Heart left ventricle (tissue), 13 donors: ENCODE measurements around the gene C14orf180.

ENCODE experiments used
- POLR2A ChIP-seq, 2 donors: fragments of 450-650 bp; IDR thresholded peaks; one replicate each; pipeline ENCODE4 v1.6.1; 2017; ENCODE audit warnings: antibody characterized with exemption in 2 of 2, mild to moderate bottlenecking in 2 of 2, moderate library complexity in 2 of 2
- TF ChIP-seq, protein P1 (sequence below), 12 donors: fragments of 200-600 bp; sonication (generic) in 4 of 12; IDR thresholded peaks; one replicate each; pipeline versions ENCODE4 v1.5.0 to v1.8.0; 2018 to 2022; ENCODE audit warnings: antibody characterized with exemption in 12 of 12, mild to moderate bottlenecking in 5 of 12
- donor health status: ischemic (EF 13 %, LVEDD 7.1; RV severe dilation, severe dysfunction).
- donor health status: DM: no; HTN: yes; CAD: no.
- donor health status: DM: no; HTN: no; CAD: no.
- donor health status: ischemic (EF 25% LVEDD 6.9; RV normal size, moderate dysfunction).
- donor health status: ischemic (EF 25% LVEDD 5.7; RV mildly dilated, moderate dysfunction).
- donor health status: ischemic (EF 35%, LVEDD 5.7; RV mildly dilated, moderate dysfunction).
- donor health status: nonischemic (EF 11% LVEDD 7.7; RV severe dilation, severe dysfunction).
- donor health status: DM: yes; HTN: yes; CAD: no.
- donor health status: PGD.
- donor health status: ischemic (EF 29% LVEDD 5.4; RV normal size, mild dysfunction).
- donor health status: nonischemic (EF 23%, LVEDD 6.1; RV moderate dilation, normal function).

DNA sequence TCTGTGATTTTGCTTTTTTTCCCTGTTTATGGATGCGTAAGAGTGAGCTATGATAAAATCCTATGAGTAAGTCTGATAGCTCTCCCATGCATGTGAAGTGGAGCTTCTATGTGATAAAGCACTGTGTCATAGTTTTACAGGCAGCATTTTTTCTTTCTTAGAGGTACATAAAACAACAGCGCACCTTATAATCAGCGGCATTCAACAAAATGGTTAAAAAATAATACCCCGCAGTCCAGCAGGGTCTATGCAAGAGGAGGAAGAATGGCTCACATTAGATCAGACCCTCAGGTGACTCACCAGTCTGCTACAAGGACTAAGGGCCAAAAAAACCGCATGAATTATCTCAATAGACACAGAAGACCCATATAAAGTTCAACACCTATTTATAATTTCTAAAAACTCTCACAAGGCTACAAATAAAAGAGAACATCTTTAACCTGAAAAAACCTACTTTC lies 58.0 kb downstream of the C14orf180 start:
- TF ChIP-seq, protein P1, sequence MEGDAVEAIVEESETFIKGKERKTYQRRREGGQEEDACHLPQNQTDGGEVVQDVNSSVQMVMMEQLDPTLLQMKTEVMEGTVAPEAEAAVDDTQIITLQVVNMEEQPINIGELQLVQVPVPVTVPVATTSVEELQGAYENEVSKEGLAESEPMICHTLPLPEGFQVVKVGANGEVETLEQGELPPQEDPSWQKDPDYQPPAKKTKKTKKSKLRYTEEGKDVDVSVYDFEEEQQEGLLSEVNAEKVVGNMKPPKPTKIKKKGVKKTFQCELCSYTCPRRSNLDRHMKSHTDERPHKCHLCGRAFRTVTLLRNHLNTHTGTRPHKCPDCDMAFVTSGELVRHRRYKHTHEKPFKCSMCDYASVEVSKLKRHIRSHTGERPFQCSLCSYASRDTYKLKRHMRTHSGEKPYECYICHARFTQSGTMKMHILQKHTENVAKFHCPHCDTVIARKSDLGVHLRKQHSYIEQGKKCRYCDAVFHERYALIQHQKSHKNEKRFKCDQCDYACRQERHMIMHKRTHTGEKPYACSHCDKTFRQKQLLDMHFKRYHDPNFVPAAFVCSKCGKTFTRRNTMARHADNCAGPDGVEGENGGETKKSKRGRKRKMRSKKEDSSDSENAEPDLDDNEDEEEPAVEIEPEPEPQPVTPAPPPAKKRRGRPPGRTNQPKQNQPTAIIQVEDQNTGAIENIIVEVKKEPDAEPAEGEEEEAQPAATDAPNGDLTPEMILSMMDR (IDR thresholded peaks at IDR 0.05): no peak
- no peak for TF ChIP-seq POLR2A (IDR thresholded peaks at IDR 0.05)
